H1 (cell line): ENCODE results near the gene TNPO3. TPM values are rescaled to one million over a fixed set of nuclear protein-coding genes. Genes with fewer than 3 reads are reported as not detected.

Experiments
- CTCF ChIA-PET: fragments of 300-600 bp; sonication (Branson Sonifier 250); formaldehyde crosslinking; loops from one replicate; lab custom pipeline; 2021; ENCODE audit not compliant: partially characterized antibody; lab: Charles Lee
- POLR2A ChIA-PET: fragments of 300-600 bp; sonication (Branson Sonifier 250); formaldehyde crosslinking; loops from one replicate; lab custom pipeline; 2021; ENCODE audit warnings: inconsistent platforms; ENCODE audit not compliant: partially characterized antibody; lab: Charles Lee
- DNase-seq, 2 experiments: peaks; one replicate each; pipeline versions ENCODE4 v3.0.0 to v3.0.0-alpha.2; 2010 to 2022; ENCODE audit warnings: low spot score in 2 of 2, low read depth in 1 of 2, mixed read lengths in 1 of 2
- FAIRE-seq: peaks from 2 replicates; lab custom pipeline; 2011; peaks lifted over from hg19 to GRCh38; lab: Jason Lieb, UNC
- H2AFZ ChIP-seq: 2 replicates; pipeline ENCODE4 v1.8.1; 2012; ENCODE audit warnings: low read length, inconsistent platforms
- H2AK5ac ChIP-seq: 2 replicates; pipeline ENCODE4 v1.6.1; 2013; ENCODE audit warnings: low read depth, low read length
- H2BK120ac ChIP-seq: replicated peaks from 2 replicates; pipeline ENCODE3; 2013; ENCODE audit warnings: low read depth, low read length, inconsistent platforms
- H2BK12ac ChIP-seq: 2 replicates; pipeline ENCODE4 v1.6.1; 2013; ENCODE audit warnings: low read depth, low read length
- H2BK15ac ChIP-seq: 2 replicates; pipeline ENCODE4 v1.6.1; 2013; ENCODE audit warnings: low read length
- H2BK20ac ChIP-seq: 2 replicates; pipeline ENCODE4 v1.6.1; 2013; ENCODE audit warnings: low read length
- H2BK5ac ChIP-seq: 2 replicates; pipeline ENCODE4 v1.6.1; 2013; ENCODE audit warnings: low read depth, low read length
- H3K14ac ChIP-seq: 2 replicates; pipeline ENCODE4 v1.6.1; 2013; ENCODE audit warnings: inconsistent platforms; ENCODE audit not compliant: insufficient read length
- H3K18ac ChIP-seq: 2 replicates; pipeline ENCODE4 v1.6.1; 2013; ENCODE audit warnings: low read length; ENCODE audit errors: extremely low read depth
- H3K23ac ChIP-seq: 2 replicates; pipeline ENCODE4 v1.6.1; 2013; ENCODE audit warnings: inconsistent platforms; ENCODE audit not compliant: insufficient read length
- H3K23me2 ChIP-seq: 2 replicates; pipeline ENCODE4 v1.6.1; 2013; ENCODE audit warnings: low read depth, low read length
- H3K27ac ChIP-seq: 2 replicates; pipeline ENCODE4 v1.6.1; 2011; ENCODE audit warnings: low read depth, low read length, inconsistent platforms
- H3K27me3 ChIP-seq, 4 experiments: replicated peaks in 1 of 4; 1 replicate in 1 of 4; 2 replicates in 3 of 4; pipeline versions ENCODE4 v1.6.1 to v1.8.1; 2011 to 2013; ENCODE audit warnings: low read length in 3 of 4, mild to moderate bottlenecking in 3 of 4, inconsistent platforms in 2 of 4, mixed read lengths in 2 of 4, moderate library complexity in 1 of 4; ENCODE audit not compliant: control insufficient read depth in 3 of 4, insufficient read depth in 3 of 4; ENCODE audit errors: extremely low read depth in 1 of 4
- H3K36me3 ChIP-seq, 4 experiments: 2 replicates each; pipeline versions ENCODE4 v1.6.1 to v1.8.1; 2011 to 2013; ENCODE audit warnings: mild to moderate bottlenecking in 4 of 4, low read length in 3 of 4, moderate library complexity in 2 of 4, control low read depth in 1 of 4, inconsistent platforms in 1 of 4; ENCODE audit not compliant: insufficient read depth in 4 of 4, control insufficient read depth in 2 of 4
- H3K4ac ChIP-seq: replicated peaks from 2 replicates; pipeline ENCODE3; 2013; ENCODE audit warnings: low read length, low read depth, mixed read lengths, inconsistent platforms; ENCODE audit not compliant: insufficient read length
- H3K4me1 ChIP-seq, 4 experiments: replicated peaks in 1 of 4; 1 replicate in 1 of 4; 2 replicates in 3 of 4; pipeline versions ENCODE4 v1.6.1 to v1.8.1; 2011 to 2013; ENCODE audit warnings: low read length in 3 of 4, inconsistent platforms in 2 of 4, mixed read lengths in 1 of 4; ENCODE audit not compliant: insufficient read depth in 4 of 4, control insufficient read depth in 3 of 4
- H3K4me2 ChIP-seq, 2 experiments: 2 replicates each; pipeline versions ENCODE4 v1.6.1 to v1.8.1; 2011 to 2013; ENCODE audit warnings: low read depth in 2 of 2, low read length in 2 of 2, control low read depth in 1 of 2, inconsistent platforms in 1 of 2, mild to moderate bottlenecking in 1 of 2; ENCODE audit not compliant: insufficient read depth in 1 of 2
- H3K4me3 ChIP-seq, 4 experiments: fragments of 200-600, 300-600 bp in 1 of 4; sonication (generic), shearing (Covaris generic), sonication (Bioruptor Twin) in 1 of 4; 2 replicates each; pipeline versions ENCODE4 v1.5.1 to v1.8.1; 2011 to 2016; ENCODE audit warnings: low read length in 4 of 4, low read depth in 3 of 4, control low read depth in 2 of 4, inconsistent platforms in 2 of 4, mild to moderate bottlenecking in 2 of 4, mixed read lengths in 1 of 4, moderate library complexity in 1 of 4; ENCODE audit not compliant: insufficient read depth in 2 of 4; ENCODE audit errors: extremely low read depth in 1 of 4
- H3K56ac ChIP-seq: replicated peaks from 2 replicates; pipeline ENCODE3; 2013; ENCODE audit warnings: low read depth, mild to moderate bottlenecking, mixed read lengths, low read length, inconsistent platforms; ENCODE audit not compliant: insufficient read length
- H3K79me1 ChIP-seq: 2 replicates; pipeline ENCODE4 v1.6.1; 2013; ENCODE audit warnings: low read depth, low read length, control low read depth
- H3K79me2 ChIP-seq, 2 experiments: 2 replicates each; pipeline versions ENCODE4 v1.6.1 to v1.8.1; 2012 to 2013; ENCODE audit warnings: low read length in 2 of 2, mild to moderate bottlenecking in 2 of 2, inconsistent platforms in 1 of 2; ENCODE audit not compliant: insufficient read depth in 2 of 2, control insufficient read depth in 1 of 2
- H3K9ac ChIP-seq, 4 experiments: replicated peaks in 1 of 4; 1 replicate in 1 of 4; 2 replicates in 3 of 4; pipeline versions ENCODE4 v1.6.1 to v1.8.1; 2011 to 2013; ENCODE audit warnings: low read depth in 3 of 4, low read length in 3 of 4, control low read depth in 2 of 4, mild to moderate bottlenecking in 2 of 4, moderate library complexity in 2 of 4, inconsistent platforms in 1 of 4; ENCODE audit errors: extremely low read depth in 1 of 4
- H3K9me3 ChIP-seq, 2 experiments: 2 replicates each; pipeline versions ENCODE4 v1.6.1 to v1.8.1; 2012 to 2013; ENCODE audit warnings: mild to moderate bottlenecking in 2 of 2, moderate library complexity in 2 of 2, control low read depth in 1 of 2, inconsistent platforms in 1 of 2, low read depth in 1 of 2, low read length in 1 of 2, mixed read lengths in 1 of 2; ENCODE audit not compliant: insufficient read depth in 2 of 2
- H4K20me1 ChIP-seq, 2 experiments: replicated peaks in 1 of 2; 2 replicates each; pipeline versions ENCODE3 to v1.8.1; 2011 to 2013; ENCODE audit warnings: inconsistent platforms in 2 of 2, low read length in 2 of 2, mild to moderate bottlenecking in 1 of 2; ENCODE audit not compliant: insufficient read depth in 2 of 2, control insufficient read depth in 1 of 2
- H4K5ac ChIP-seq: 2 replicates; pipeline ENCODE4 v1.6.1; 2013; ENCODE audit warnings: low read length, low read depth, mixed read lengths, inconsistent platforms; ENCODE audit not compliant: insufficient read length
- H4K8ac ChIP-seq: 2 replicates; pipeline ENCODE4 v1.8.0; 2013; ENCODE audit warnings: mild to moderate bottlenecking, moderate library complexity, low read length, inconsistent platforms; ENCODE audit not compliant: insufficient read depth; ENCODE audit errors: extremely low read depth
- H4K91ac ChIP-seq: replicated peaks from 2 replicates; pipeline ENCODE3; 2013; ENCODE audit warnings: low read length, mixed read lengths, inconsistent platforms; ENCODE audit not compliant: insufficient read length
- CBX8 ChIP-seq: fragments of 300-800, 300-1000 bp; sonication (generic); IDR thresholded peaks from 2 replicates; pipeline ENCODE4 v1.7.1; 2016; ENCODE audit warnings: low read depth, low read length, borderline replicate concordance
- TCF12 ChIP-seq: IDR thresholded peaks from 2 replicates; pipeline ENCODE4 v1.6.1; 2011; ENCODE audit warnings: low read depth, mild to moderate bottlenecking, low read length
- WGBS, 2 experiments: shearing (Covaris generic) in 1 of 2; methylation state at CpG; one replicate each; pipeline versions ENCODE4 v1.1.6 to v1.1.7; 2013 to 2015; ENCODE audit warnings: low lambda C conversion rate in 2 of 2, mixed read lengths in 2 of 2, inconsistent platforms in 1 of 2, low coverage in 1 of 2, missing lambda C conversion rate in 1 of 2; ENCODE audit not compliant: insufficient replicate concordance in 2 of 2, insufficient coverage in 1 of 2, insufficient read length in 1 of 2; ENCODE audit errors: extremely low coverage in 1 of 2, missing lambda C conversion rate in 1 of 2; 5-methylcytosine and 5-hydroxymethylcytosine counted together
- polyA plus RNA-seq, 7 experiments: library from polyadenylated mRNA; depleted of rRNA in 3 of 7; stranded (reverse) in 5 of 7; unstranded in 2 of 7; fragments of >200 nt in 5 of 7; fragments of 200-250 nt in 2 of 7; gene quantifications; 1 replicate in 5 of 7; 2 replicates in 1 of 7; 4 replicates in 1 of 7; pipeline versions ENCODE4 v1.2.1 to v1.2.3, GENCODE V29; 2011 to 2013; ENCODE audit warnings: missing spikeins in 2 of 7, mixed read lengths in 2 of 7
- total RNA-seq: library from RNA; stranded (reverse); fragmentation: NEBNext Ultra II Directional; extraction: Animal tissue kit (Norgen Biotek cat#: 25700); gene quantifications from 2 replicates; pipeline ENCODE4 v1.2.1, GENCODE V29; 2021

TNPO3 gene
- total and polyA plus RNA-seq, 2 of the 8 experiments (the other 6 are each of a cell fraction or from before 2014, with no cell fraction given): 67.6 to 99.2 TPM

GRCh38 chr7:128921866-128922440 is 133.0 kb downstream of the TNPO3 start:
- no peaks in the 10 kb centered on the region for H3K23me2 ChIP-seq

More at GRCh38 chr7:128921866-128922440, 133.0 kb downstream of the TNPO3 start:
- 0 out of 2 replicates have a peak overlapping the region, but pooled peaks have one; percentile 32 for H2BK20ac ChIP-seq
- H4K5ac ChIP-seq: no peak overlapping the region
- H2BK12ac ChIP-seq: no peak overlapping the region
- H3K79me1 ChIP-seq: no peaks in the 10 kb centered on the region
- H2BK5ac ChIP-seq: no peak overlapping the region
- no peak overlapping the region for H2BK120ac ChIP-seq
- peak in 1 of 2 experiments; percentile 44 for DNase-seq
- peaks cover 2 to 3% (median 2%) of the 10 kb centered on the region in 4 experiments; a peak in 3 of 7 replicates for H3K4me1 ChIP-seq
- H3K9ac ChIP-seq: no peak overlapping the region
- TF ChIP-seq TCF12 (0 out of 2 replicates have a peak, but pooled peaks have one; percentile 9), CBX8 (no peak)
- no peak overlapping the region for H3K14ac ChIP-seq
- H4K8ac ChIP-seq: no peak overlapping the region
- no peaks in the 10 kb centered on the region for H3K9me3 ChIP-seq
- no peak overlapping the region for H2AFZ ChIP-seq
- no peaks in the 10 kb centered on the region for H3K79me2 ChIP-seq
- H3K27me3 ChIP-seq: peaks cover 2 to 7% (median 6%) of the 10 kb centered on the region in 4 experiments; a peak in 6 of 7 replicates
- no peak overlapping the region for H3K4ac ChIP-seq
- no peak for FAIRE-seq
- no peak overlapping the region for H3K4me2 ChIP-seq
- POLR2A ChIA-PET: interaction anchor here (1.7 to 2.5 kb wide), 3 partner anchors 10 to 12 kb away, joined by 3 to 8 read pairs (median 6); no protein-coding TSS in a partner anchor
- no peaks in the 10 kb centered on the region for H3K36me3 ChIP-seq
- CTCF ChIA-PET: interaction anchor here (0.7 to 4.5 kb wide), 17 partner anchors 8 to 461 kb away, joined by 3 to 32 read pairs (median 4); partner anchors contain the start of gene IRF5
- H3K23ac ChIP-seq: no peak overlapping the region
- 84% methylated on average over 9 of the region's 9 CpGs; no CpG with 5 or more reads in 1 of the 2 experiments for WGBS, 2 experiments
- H3K4me3 ChIP-seq: no peak overlapping the region
- no peak overlapping the region for H3K27ac ChIP-seq
- no peak overlapping the region for H3K18ac ChIP-seq
- no peak overlapping the region for H2AK5ac ChIP-seq
- peaks cover 0 to 1% of the 10 kb centered on the region in 2 experiments for H4K20me1 ChIP-seq
- H4K91ac ChIP-seq: no peak overlapping the region
- H2BK15ac ChIP-seq: no peak overlapping the region
- H3K56ac ChIP-seq: no peak overlapping the region
